Body of pancreas (tissue), 4 donors: ENCODE data around the gene KIAA1549. TPM values are rescaled to one million over a fixed set of nuclear protein-coding genes. Genes with fewer than 3 reads are reported as not detected.

Experiments used
- ATAC-seq: fragments of 150-250 bp; one replicate; pipeline ENCODE4 v1.9.1; 2016
- DNase-seq, 4 donors: peaks; one replicate each; pipeline ENCODE4 v3.0.0-alpha.2; 2019
- H3K27ac ChIP-seq, 4 donors: fragments of 200-600 bp; sonication (generic); 1 replicate in 3 of 4; 2 replicates in 1 of 4; pipeline versions ENCODE4 v1.5.1 to v1.6.1; 2016 to 2019; ENCODE audit warnings: mild to moderate bottlenecking in 1 of 4, mixed read lengths in 1 of 4, moderate library complexity in 1 of 4
- H3K27me3 ChIP-seq, 2 donors: fragments of 200-600 bp; sonication (generic); one replicate each; pipeline ENCODE4 v1.6.0; 2016; ENCODE audit warnings: mild to moderate bottlenecking in 1 of 2
- H3K36me3 ChIP-seq, 2 donors: fragments of 200-600 bp; sonication (generic); replicated peaks in 1 of 2; 2 replicates each; pipeline ENCODE4 v1.5.1; 2016; ENCODE audit warnings: low read depth in 2 of 2; ENCODE audit not compliant: insufficient read depth in 1 of 2
- H3K4me1 ChIP-seq: fragments of 200-600 bp; sonication (generic); one replicate; pipeline ENCODE4 v1.6.0; 2016
- H3K4me3 ChIP-seq, 2 donors: fragments of 200-600 bp; sonication (generic); 1 replicate in 1 of 2; 2 replicates in 1 of 2; pipeline ENCODE4 v1.5.1; 2016 to 2019
- H3K9me3 ChIP-seq, 3 donors: fragments of 200-600 bp; sonication (generic); 1 replicate in 2 of 3; 2 replicates in 1 of 3; pipeline ENCODE4 v1.5.1; 2016
- POLR2A ChIP-seq, 3 donors: fragments of 450-650 bp; IDR thresholded peaks; one replicate each; pipeline ENCODE4 v1.6.1; 2016; ENCODE audit warnings: antibody characterized with exemption in 3 of 3, mild to moderate bottlenecking in 2 of 3
- WGBS, 2 donors: methylation state at CpG; one replicate each; pipeline ENCODE4 v1.1.5; 2017; 5-methylcytosine and 5-hydroxymethylcytosine counted together
- intact Hi-C: fragments of 100-400 bp; cut with DNase I; formaldehyde crosslinking; loops from one replicate; pipeline ENCODE4 v1.15.1; 2023
- total RNA-seq, 2 donors: library from RNA; depleted of rRNA; stranded (reverse); fragments of >200 nt; gene quantifications; one replicate each; pipeline ENCODE4 v1.1.0, GENCODE V29; 2016
- TF ChIP-seq, protein P1 (sequence below), 7 experiments: fragments of 450-650 bp in 4 of 7; fragments of 200-600 bp in 3 of 7; sonication (generic) in 3 of 7; IDR thresholded peaks; one replicate each; pipeline ENCODE4 v1.5.1; 2016 to 2019; ENCODE audit warnings: antibody characterized with exemption in 7 of 7

The KIAA1549 gene
- total RNA-seq, 2 donors from 2014 or later = 5.3 to 6.0 TPM

GRCh38 chr7:138833596-138833995 is 147.6 kb downstream of the KIAA1549 start:
- no peak for TF ChIP-seq POLR2A (IDR thresholded peaks at IDR 0.05)
- TF ChIP-seq, protein P1, sequence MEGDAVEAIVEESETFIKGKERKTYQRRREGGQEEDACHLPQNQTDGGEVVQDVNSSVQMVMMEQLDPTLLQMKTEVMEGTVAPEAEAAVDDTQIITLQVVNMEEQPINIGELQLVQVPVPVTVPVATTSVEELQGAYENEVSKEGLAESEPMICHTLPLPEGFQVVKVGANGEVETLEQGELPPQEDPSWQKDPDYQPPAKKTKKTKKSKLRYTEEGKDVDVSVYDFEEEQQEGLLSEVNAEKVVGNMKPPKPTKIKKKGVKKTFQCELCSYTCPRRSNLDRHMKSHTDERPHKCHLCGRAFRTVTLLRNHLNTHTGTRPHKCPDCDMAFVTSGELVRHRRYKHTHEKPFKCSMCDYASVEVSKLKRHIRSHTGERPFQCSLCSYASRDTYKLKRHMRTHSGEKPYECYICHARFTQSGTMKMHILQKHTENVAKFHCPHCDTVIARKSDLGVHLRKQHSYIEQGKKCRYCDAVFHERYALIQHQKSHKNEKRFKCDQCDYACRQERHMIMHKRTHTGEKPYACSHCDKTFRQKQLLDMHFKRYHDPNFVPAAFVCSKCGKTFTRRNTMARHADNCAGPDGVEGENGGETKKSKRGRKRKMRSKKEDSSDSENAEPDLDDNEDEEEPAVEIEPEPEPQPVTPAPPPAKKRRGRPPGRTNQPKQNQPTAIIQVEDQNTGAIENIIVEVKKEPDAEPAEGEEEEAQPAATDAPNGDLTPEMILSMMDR (IDR thresholded peaks at IDR 0.05) = no peak
- intact Hi-C loops = no loop called here
- no peaks in the 10 kb centered on the region for H3K27me3 ChIP-seq
- H3K4me3 ChIP-seq = no peak overlapping the region
- peaks cover 0 to 4% of the 10 kb centered on the region in 2 donors for H3K36me3 ChIP-seq
- H3K27ac ChIP-seq = no peak overlapping the region
- 72 to 73% methylated on average over 5 of the region's 5 CpGs for WGBS, 2 donors
- ATAC-seq (no peak), DNase-seq (no peak)
- H3K9me3 ChIP-seq = no peaks in the 10 kb centered on the region
- H3K4me1 ChIP-seq = no peaks in the 10 kb centered on the region

DNA sequence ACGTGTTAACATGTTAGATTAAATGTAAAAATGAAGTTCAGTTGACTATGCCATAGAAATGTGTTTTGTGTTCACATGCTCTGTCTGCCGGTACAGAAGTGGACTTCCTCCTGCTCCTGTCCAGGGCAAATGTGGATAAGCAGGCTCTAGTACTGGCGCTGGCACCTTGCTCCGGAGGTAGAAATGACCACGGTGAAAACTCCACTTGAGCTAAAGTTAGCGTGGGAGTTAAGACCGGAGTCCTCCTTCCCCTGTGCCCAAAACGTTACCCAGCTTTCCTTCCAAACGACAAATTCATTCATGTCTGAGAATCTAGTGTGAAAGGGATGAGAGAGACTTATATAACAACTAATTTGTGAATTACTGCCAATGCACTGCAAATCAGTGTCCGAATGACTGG is 148.2 kb downstream of the KIAA1549 start:
- intact Hi-C loops = no loop called here
- DNase-seq (no peak), ATAC-seq (no peak)
- Histone ChIP-seq H3K27ac (no peak overlapping the region), H3K9me3 (no peaks in the 10 kb centered on the region), H3K4me3 (no peak overlapping the region), H3K27me3 (no peaks in the 10 kb centered on the region), H3K36me3 (peaks cover 0 to 4% of the 10 kb centered on the region in 2 donors), H3K4me1 (no peaks in the 10 kb centered on the region)
- TF ChIP-seq POLR2A (IDR thresholded peaks at IDR 0.05) = no peak
- TF ChIP-seq, protein P1 (IDR thresholded peaks at IDR 0.05) = no peak
- 83 to 91% methylated on average over 10 of the region's 10 CpGs for WGBS, 2 donors

DNA sequence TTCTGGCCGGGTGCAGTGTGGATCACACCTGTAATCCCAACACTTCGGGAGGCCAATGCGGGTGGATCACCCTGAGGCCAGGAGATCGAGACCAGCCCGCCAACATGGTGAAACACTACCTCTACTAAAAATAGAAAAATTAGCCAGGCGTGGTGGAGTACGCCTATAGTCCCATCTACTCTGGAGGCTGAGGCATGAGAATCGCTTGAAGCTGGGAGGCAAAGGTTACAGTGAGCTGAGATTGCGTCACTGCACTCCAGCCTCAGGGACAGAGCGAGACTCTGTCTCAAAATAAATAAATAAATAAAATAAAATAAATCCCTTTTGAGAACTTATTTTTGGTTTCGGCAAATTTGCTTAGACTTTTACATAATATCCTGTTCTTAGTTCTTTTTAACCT is 151.9 kb downstream of the KIAA1549 start:
- no peaks in the 10 kb centered on the region for H3K36me3 ChIP-seq
- DNase-seq (no peak), ATAC-seq (no peak)
- intact Hi-C loops = no loop called here
- H3K4me3 ChIP-seq = no peak overlapping the region
- H3K27ac ChIP-seq = no peak overlapping the region
- H3K9me3 ChIP-seq = peaks cover 0 to 6% (median 0%) of the 10 kb centered on the region in 3 donors
- no peak for TF ChIP-seq POLR2A (IDR thresholded peaks at IDR 0.05)
- TF ChIP-seq, protein P1 (IDR thresholded peaks at IDR 0.05) = no peak
- H3K27me3 ChIP-seq = no peaks in the 10 kb centered on the region
- no peaks in the 10 kb centered on the region for H3K4me1 ChIP-seq
- WGBS, 2 donors = 84 to 93% methylated on average over 11 of the region's 11 CpGs

DNA sequence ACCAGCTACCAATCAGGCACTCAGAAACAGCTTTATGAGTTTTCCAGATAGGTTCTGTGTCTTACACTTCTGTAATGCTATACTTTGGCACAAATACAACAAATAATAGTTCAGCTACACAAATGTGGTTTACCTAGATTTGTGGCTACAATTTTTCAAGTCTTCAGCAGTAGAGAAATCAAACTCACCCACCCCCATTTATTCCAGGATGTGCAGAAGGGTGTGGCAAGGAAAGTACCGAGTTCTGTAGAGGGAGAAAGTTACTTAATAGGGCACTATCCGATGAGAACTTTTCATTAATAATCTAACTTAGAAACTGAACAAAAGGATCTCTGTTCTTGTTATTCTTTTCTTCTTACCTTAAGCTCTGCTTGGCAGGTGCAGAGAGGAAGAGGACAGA is 152.9 kb downstream of the KIAA1549 start:
- H3K27me3 ChIP-seq = no peaks in the 10 kb centered on the region
- ATAC-seq = no peak
- peaks cover 0 to 6% (median 0%) of the 10 kb centered on the region in 3 donors for H3K9me3 ChIP-seq
- intact Hi-C loops = no loop called here
- no peak for TF ChIP-seq POLR2A (IDR thresholded peaks at IDR 0.05)
- TF ChIP-seq, protein P1 (IDR thresholded peaks at IDR 0.05) = no peak
- H3K27ac ChIP-seq = no peak overlapping the region
- H3K4me1 ChIP-seq = no peaks in the 10 kb centered on the region
- no peak overlapping the region for H3K4me3 ChIP-seq
- H3K36me3 ChIP-seq = no peaks in the 10 kb centered on the region
- no peak for DNase-seq
- WGBS, 2 donors = 38% methylated on average over 2 of the region's 2 CpGs

- 87 to 90% methylated on average over 11 of the region's 11 CpGs for WGBS, 2 donors
- intact Hi-C loops = no loop called here
- Histone ChIP-seq H3K27ac (no peak overlapping the region), H3K9me3 (peaks cover 0 to 6% (median 0%) of the 10 kb centered on the region in 3 donors), H3K4me1 (no peaks in the 10 kb centered on the region), H3K36me3 (no peaks in the 10 kb centered on the region), H3K27me3 (no peaks in the 10 kb centered on the region), H3K4me3 (no peak overlapping the region)
- DNase-seq (no peak), ATAC-seq (no peak)
- no peak for TF ChIP-seq POLR2A (IDR thresholded peaks at IDR 0.05)
- TF ChIP-seq, protein P1 (IDR thresholded peaks at IDR 0.05) = no peak
Measured at GRCh38 chr7:138825049-138825721, 156.0 kb downstream of the KIAA1549 start.
